NB4 (cell line): ENCODE measurements around the gene AOAH.

Source experiments
- CTCF ChIP-seq: IDR thresholded peaks from one replicate; pipeline ENCODE4 v1.5.1; 2012; ENCODE audit warnings: low read depth, low read length
- MAX ChIP-seq: IDR thresholded peaks from 2 replicates; pipeline ENCODE4 v1.6.1; 2011; ENCODE audit warnings: low read depth, low read length
- MYC ChIP-seq: IDR thresholded peaks from 2 replicates; pipeline ENCODE4 v1.6.1; 2011; ENCODE audit warnings: low read depth, low read length
- POLR2A ChIP-seq: IDR thresholded peaks from 2 replicates; pipeline ENCODE4 v1.6.1; 2011; ENCODE audit warnings: mild to moderate bottlenecking; ENCODE audit not compliant: insufficient read length; ENCODE audit errors: extremely low read depth

- TF ChIP-seq CTCF (no peak), POLR2A (no peak), MAX (no peak), MYC (no peak)
Measured at GRCh38 chr7:36661135-36661840, 63.0 kb downstream of the AOAH start.
